Keratinocyte (primary cell): ENCODE measurements around the gene CRADD. TPM values are rescaled to one million over a fixed set of nuclear protein-coding genes. Genes with fewer than 3 reads are reported as not detected.

ENCODE experiments used
- DNase-seq: peaks from one replicate; pipeline ENCODE4 v3.0.0-alpha.2; 2011; ENCODE audit warnings: low read depth, missing footprints, low spot score
- FAIRE-seq: peaks from 2 replicates; lab custom pipeline; 2011; peaks lifted over from hg19 to GRCh38; lab: Jason Lieb, UNC
- H2AFZ ChIP-seq: 2 replicates; pipeline ENCODE4 v1.6.0; 2012; ENCODE audit warnings: low read length, control low read depth, inconsistent platforms; ENCODE audit not compliant: control insufficient read depth
- H3K27ac ChIP-seq: 2 replicates; pipeline ENCODE4 v1.5.1; 2011; ENCODE audit warnings: low read length; ENCODE audit not compliant: control insufficient read depth, insufficient read depth
- H3K27me3 ChIP-seq: 3 replicates; pipeline ENCODE4 v1.6.0; 2011; ENCODE audit warnings: low read length; ENCODE audit not compliant: control insufficient read depth, insufficient read depth; ENCODE audit errors: extremely low read depth
- H3K36me3 ChIP-seq, 2 experiments: 2 replicates in 1 of 2; 3 replicates in 1 of 2; pipeline ENCODE4 v1.5.1; 2011; ENCODE audit warnings: low read length in 2 of 2, mild to moderate bottlenecking in 1 of 2; ENCODE audit not compliant: control insufficient read depth in 2 of 2, insufficient read depth in 2 of 2; ENCODE audit errors: extremely low read depth in 1 of 2
- H3K4me1 ChIP-seq: 3 replicates; pipeline ENCODE4 v1.5.1; 2011; ENCODE audit warnings: low read length; ENCODE audit not compliant: control insufficient read depth, insufficient read depth; ENCODE audit errors: extremely low read depth
- H3K4me2 ChIP-seq: 3 replicates; pipeline ENCODE4 v1.6.0; 2011; ENCODE audit warnings: low read depth, low read length; ENCODE audit not compliant: control insufficient read depth, insufficient read depth; ENCODE audit errors: extremely low read depth
- H3K4me3 ChIP-seq, 3 experiments: fragments of 200-600 bp in 1 of 3; sonication (generic) in 1 of 3; 2 replicates in 2 of 3; 3 replicates in 1 of 3; pipeline ENCODE4 v1.5.1; 2011 to 2016; ENCODE audit warnings: low read length in 3 of 3, mild to moderate bottlenecking in 3 of 3, control low read depth in 2 of 3, inconsistent platforms in 1 of 3, low read depth in 1 of 3, mixed read lengths in 1 of 3, mixed run types in 1 of 3, moderate library complexity in 1 of 3; ENCODE audit not compliant: control insufficient read depth in 2 of 3, insufficient read depth in 2 of 3; ENCODE audit errors: extremely low read depth in 1 of 3
- H3K79me2 ChIP-seq: 2 replicates; pipeline ENCODE4 v1.6.0; 2012; ENCODE audit warnings: low read length; ENCODE audit not compliant: control insufficient read depth, insufficient read depth
- H3K9ac ChIP-seq: 3 replicates; pipeline ENCODE4 v1.6.0; 2011; ENCODE audit warnings: low read length; ENCODE audit not compliant: control insufficient read depth, insufficient read depth; ENCODE audit errors: extremely low read depth
- H3K9me1 ChIP-seq: 3 replicates; pipeline ENCODE4 v1.6.0; 2011; ENCODE audit warnings: low read length; ENCODE audit not compliant: control insufficient read depth, insufficient read depth; ENCODE audit errors: extremely low read depth
- H3K9me3 ChIP-seq: 2 replicates; pipeline ENCODE4 v1.5.1; 2012; ENCODE audit warnings: low read depth, low read length; ENCODE audit not compliant: control insufficient read depth
- H4K20me1 ChIP-seq: 3 replicates; pipeline ENCODE4 v1.6.0; 2011; ENCODE audit warnings: low read length; ENCODE audit not compliant: control insufficient read depth, insufficient read depth; ENCODE audit errors: extremely low read depth
- CTCF ChIP-seq, 3 experiments: IDR thresholded peaks in 1 of 3; conservative IDR thresholded peaks in 1 of 3; optimal IDR thresholded peaks in 1 of 3; 2 replicates in 2 of 3; 3 replicates in 1 of 3; pipeline versions ENCODE3 to v1.5.1; 2011; ENCODE audit warnings: low read length in 3 of 3, mild to moderate bottlenecking in 3 of 3, moderate library complexity in 2 of 3, control low read depth in 1 of 3, inconsistent platforms in 1 of 3; ENCODE audit not compliant: insufficient read depth in 2 of 3; ENCODE audit errors: extremely low read depth in 1 of 3
- EZH2 ChIP-seq: IDR thresholded peaks from one replicate; pipeline ENCODE4 v1.6.1; 2012; ENCODE audit warnings: inconsistent platforms, mild to moderate bottlenecking, low read length, moderate library complexity
- dilution Hi-C: fragments of 300-500 bp; cut with MboI; formaldehyde crosslinking; loops from one replicate; pipeline ENCODE4 v1.7.0; 2020; ENCODE audit warnings: low sequenced_read_pairs; ENCODE audit not compliant: extremely low pct_ligation_motif_present
- polyA plus RNA-seq, 5 experiments: library from polyadenylated mRNA; depleted of rRNA in 3 of 5; stranded (reverse) in 3 of 5; stranded (forward) in 1 of 5; unstranded in 1 of 5; fragments of >200 nt; gene quantifications; 1 replicate in 1 of 5; 2 replicates in 3 of 5; 3 replicates in 1 of 5; pipeline versions ENCODE4 v1.2.1 to v1.2.3, GENCODE V29; 2011 to 2012; ENCODE audit warnings: missing spikeins in 2 of 5, low read depth in 1 of 5, low replicate concordance in 1 of 5

Gene CRADD
- polyA plus RNA-seq, 1 donor (not counting 4 experiments of a cell fraction or from before 2014, with no cell fraction given), result 11.2 TPM

GRCh38 chr12:93829016-93829415 lies 151.8 kb downstream of the CRADD start:
- Histone ChIP-seq H3K9ac (no peak overlapping the region), H3K27ac (no peak overlapping the region), H2AFZ (no peak overlapping the region), H3K9me1 (no peaks in the 10 kb centered on the region), H3K4me3 (no peak overlapping the region), H3K4me2 (no peak overlapping the region), H3K27me3 (no peaks in the 10 kb centered on the region), H3K4me1 (no peaks in the 10 kb centered on the region), H3K79me2 (no peaks in the 10 kb centered on the region), H4K20me1 (no peaks in the 10 kb centered on the region), H3K36me3 (no peaks in the 10 kb centered on the region), H3K9me3 (no peaks in the 10 kb centered on the region)
- TF ChIP-seq CTCF (optimal IDR thresholded peaks at IDR 0.05 in 1 of 3, IDR thresholded peaks at IDR 0.05 in 1 of 3, conservative IDR thresholded peaks at IDR 0.05 in 1 of 3; ENCODE audit: extremely low read depth in 1 of 3, insufficient read depth in 2 of 3, low read length in 3 of 3), result no peak
- TF ChIP-seq EZH2, result no peak
- dilution Hi-C loops, result no loop called here
- no peak for FAIRE-seq
- no peak for DNase-seq

GRCh38 chr12:93831374-93831773 lies 154.2 kb downstream of the CRADD start:
- Histone ChIP-seq H3K9me3 (no peaks in the 10 kb centered on the region), H3K27me3 (no peaks in the 10 kb centered on the region), H3K27ac (no peak overlapping the region), H3K36me3 (no peaks in the 10 kb centered on the region), H2AFZ (no peak overlapping the region), H3K9me1 (no peaks in the 10 kb centered on the region), H3K79me2 (no peaks in the 10 kb centered on the region), H3K4me1 (no peaks in the 10 kb centered on the region), H3K9ac (no peak overlapping the region), H3K4me2 (no peak overlapping the region), H3K4me3 (no peak overlapping the region), H4K20me1 (no peaks in the 10 kb centered on the region)
- no peak for DNase-seq
- TF ChIP-seq EZH2, result no peak
- TF ChIP-seq CTCF (optimal IDR thresholded peaks at IDR 0.05 in 1 of 3, IDR thresholded peaks at IDR 0.05 in 1 of 3, conservative IDR thresholded peaks at IDR 0.05 in 1 of 3; ENCODE audit: extremely low read depth in 1 of 3, insufficient read depth in 2 of 3, low read length in 3 of 3), result no peak
- dilution Hi-C loops, result no loop called here
- FAIRE-seq, result no peak
